HEK293 (cell line): Measurements from ENCODE around the gene TOP3B.
A peak's percentile ranks its signal among the peaks of the same experiment; 100 is the strongest.

Experiments used
- CTCF ChIA-PET: fragments of 350-600 bp; formaldehyde crosslinking; extraction: SDS; loops from one replicate; lab custom pipeline; 2021; ENCODE audit warnings: antibody characterized with exemption; lab: Yijun Ruan, JAX
- POLR2A ChIA-PET: fragments of 300-600 bp; formaldehyde crosslinking; extraction: SDS; loops from one replicate; lab custom pipeline; 2020; ENCODE audit warnings: antibody characterized with exemption, inconsistent platforms; lab: Yijun Ruan, JAX
- H3K27ac ChIP-seq: fragments of 200-500 bp; sonication (Bioruptor generic); 2 replicates; pipeline ENCODE4 v1.5.1; 2014; ENCODE audit warnings: low read depth, low read length, control low read depth, inconsistent platforms; ENCODE audit errors: extremely low read depth
- H3K36me3 ChIP-seq, 2 experiments: fragments of 200-500 bp in 1 of 2; sonication (Bioruptor generic) in 1 of 2; 1 replicate in 1 of 2; 2 replicates in 1 of 2; pipeline ENCODE4 v1.5.1; 2014 to 2017; ENCODE audit warnings: inconsistent platforms in 2 of 2, low read length in 2 of 2; ENCODE audit not compliant: control insufficient read depth in 2 of 2, insufficient read depth in 1 of 2
- H3K4me1 ChIP-seq: fragments of 200-500 bp; sonication (Bioruptor generic); 2 replicates; pipeline ENCODE4 v1.5.1; 2014; ENCODE audit warnings: mild to moderate bottlenecking, low read length, inconsistent platforms; ENCODE audit not compliant: control insufficient read depth, insufficient read depth
- H3K4me3 ChIP-seq: 2 replicates; pipeline ENCODE4 v1.5.1; 2011; ENCODE audit warnings: low read depth, mild to moderate bottlenecking, control low read depth, low read length, moderate library complexity
- H3K9me3 ChIP-seq: fragments of 200-500 bp; sonication (Bioruptor generic); 2 replicates; pipeline ENCODE4 v1.5.1; 2014; ENCODE audit warnings: low read depth, low read length, inconsistent platforms; ENCODE audit not compliant: control insufficient read depth, insufficient read depth
- GLI2 ChIP-seq: fragments of 450-650 bp; formaldehyde crosslinking; IDR thresholded peaks from 2 replicates; pipeline ENCODE4; 2017; ENCODE audit warnings: missing biosample characterization, missing genetic modification characterization, low read depth, borderline replicate concordance
- MEIS1 ChIP-seq: sonication (generic); formaldehyde crosslinking; IDR thresholded peaks from 2 replicates; pipeline ENCODE4 v1.8.1; 2022; ENCODE audit warnings: missing genetic modification reagents, mild to moderate bottlenecking, borderline replicate concordance
- PRDM10 ChIP-seq: fragments of 450-650 bp; formaldehyde crosslinking; IDR thresholded peaks from 2 replicates; pipeline ENCODE4 v1.5.1; 2016; ENCODE audit warnings: missing biosample characterization, missing genetic modification characterization
- SALL2 ChIP-seq: fragments of 450-650 bp; formaldehyde crosslinking; IDR thresholded peaks from 2 replicates; pipeline ENCODE4 v1.5.0; 2017; ENCODE audit warnings: missing biosample characterization, mild to moderate bottlenecking, missing genetic modification characterization, borderline replicate concordance
- TCF7L2 ChIP-seq: IDR thresholded peaks from 2 replicates; pipeline ENCODE4 v1.6.1; 2011; ENCODE audit warnings: low read depth, mild to moderate bottlenecking, inconsistent platforms, low read length, moderate library complexity, borderline replicate concordance
- ZBTB44 ChIP-seq: fragments of 450-650 bp; IDR thresholded peaks from 2 replicates; pipeline ENCODE4 v1.5.1; 2018; ENCODE audit warnings: missing biosample characterization, mild to moderate bottlenecking, missing genetic modification characterization
- ZIC2 ChIP-seq: fragments of 450-650 bp; formaldehyde crosslinking; IDR thresholded peaks from 2 replicates; pipeline ENCODE4 v1.5.1; 2016; ENCODE audit warnings: missing biosample characterization, missing genetic modification characterization
- ZNF2 ChIP-seq: fragments of 450-650 bp; formaldehyde crosslinking; IDR thresholded peaks from 2 replicates; pipeline ENCODE4 v1.5.1; 2016; ENCODE audit warnings: missing biosample characterization, missing genetic modification characterization
- ZNF202 ChIP-seq: fragments of 450-650 bp; formaldehyde crosslinking; IDR thresholded peaks from 2 replicates; pipeline ENCODE4 v1.5.1; 2016; ENCODE audit warnings: missing biosample characterization, missing genetic modification characterization, borderline replicate concordance
- ZNF354C ChIP-seq: fragments of 450-650 bp; formaldehyde crosslinking; IDR thresholded peaks from 2 replicates; pipeline ENCODE4 v1.5.1; 2016; ENCODE audit warnings: missing biosample characterization, missing genetic modification characterization, low read depth, borderline replicate concordance
- ZNF362 ChIP-seq: fragments of 450-650 bp; formaldehyde crosslinking; IDR thresholded peaks from 2 replicates; pipeline ENCODE4 v1.5.1; 2016; ENCODE audit warnings: missing biosample characterization, missing genetic modification characterization
- ZNF398 ChIP-seq: fragments of 450-650 bp; formaldehyde crosslinking; IDR thresholded peaks from 2 replicates; pipeline ENCODE4 v1.5.1; 2017; ENCODE audit warnings: missing biosample characterization, missing genetic modification characterization
- ZNF433 ChIP-seq: fragments of 450-650 bp; formaldehyde crosslinking; IDR thresholded peaks from 2 replicates; pipeline ENCODE4 v1.5.1; 2016; ENCODE audit warnings: missing biosample characterization, missing genetic modification characterization, low read depth
- ZNF473 ChIP-seq: fragments of 450-650 bp; formaldehyde crosslinking; IDR thresholded peaks from 2 replicates; pipeline ENCODE4 v1.5.1; 2017; ENCODE audit warnings: missing biosample characterization, missing genetic modification characterization
- ZNF501 ChIP-seq: fragments of 450-650 bp; formaldehyde crosslinking; IDR thresholded peaks from 2 replicates; pipeline ENCODE4 v1.5.1; 2016; ENCODE audit warnings: missing biosample characterization, missing genetic modification characterization
- ZNF521 ChIP-seq: fragments of 450-650 bp; formaldehyde crosslinking; IDR thresholded peaks from 2 replicates; pipeline ENCODE4 v1.5.1; 2017; ENCODE audit warnings: missing biosample characterization, mild to moderate bottlenecking, missing genetic modification characterization
- ZNF555 ChIP-seq: fragments of 450-650 bp; formaldehyde crosslinking; conservative IDR thresholded peaks from 2 replicates; pipeline ENCODE4 v1.5.1; 2017; ENCODE audit warnings: missing biosample characterization, mild to moderate bottlenecking, missing genetic modification characterization, inconsistent platforms
- ZNF561 ChIP-seq: fragments of 450-650 bp; IDR thresholded peaks from 2 replicates; pipeline ENCODE4 v1.5.1; 2018; ENCODE audit warnings: missing biosample characterization, missing genetic modification characterization, borderline replicate concordance
- ZNF585B ChIP-seq: fragments of 450-650 bp; formaldehyde crosslinking; IDR thresholded peaks from 2 replicates; pipeline ENCODE4 v1.5.1; 2016; ENCODE audit warnings: missing biosample characterization, missing genetic modification characterization
- ZNF664 ChIP-seq: fragments of 450-650 bp; formaldehyde crosslinking; IDR thresholded peaks from 2 replicates; pipeline ENCODE4 v1.5.1; 2016; ENCODE audit warnings: missing biosample characterization, missing genetic modification characterization
- ZNF76 ChIP-seq: fragments of 450-650 bp; formaldehyde crosslinking; IDR thresholded peaks from 2 replicates; pipeline ENCODE4; 2016; ENCODE audit warnings: low read depth, missing biosample characterization, missing genetic modification characterization, borderline replicate concordance

The TOP3B gene

GRCh38 chr22:21958360-21959273 lies 24.0 kb downstream of the TOP3B start:
- no peak overlapping the region for H3K4me3 ChIP-seq
- no peak overlapping the region for H3K27ac ChIP-seq
- H3K36me3 ChIP-seq, result peaks cover 0 to 60% of the 10 kb centered on the region in 2 experiments; a peak in 1 of 3 replicates
- no peak for TF ChIP-seq ZNF76
- TF ChIP-seq ZIC2, result no peak
- TF ChIP-seq TCF7L2, result no peak
- TF ChIP-seq MEIS1 (CRISPR knock-in tag), result no peak
- TF ChIP-seq SALL2 (tag by site-specific recombination), result no peak
- TF ChIP-seq ZNF585B (tag by site-specific recombination), result no peak
- TF ChIP-seq ZNF561 (tag by site-specific recombination), result no peak
- TF ChIP-seq ZNF473 (tag by site-specific recombination), result no peak
- ChIA-PET POLR2A (interaction anchor here (0.5 kb wide), 1 partner anchor 19 kb away, joined by 4 read pairs; no protein-coding TSS in a partner anchor), CTCF (interaction anchor here (1.0 kb wide), 1 partner anchor 14 kb away, joined by 6 read pairs; no protein-coding TSS in a partner anchor)
- no peaks in the 10 kb centered on the region for H3K4me1 ChIP-seq
- no peaks in the 10 kb centered on the region for H3K9me3 ChIP-seq

GRCh38 chr22:21952586-21953571 lies 29.7 kb downstream of the TOP3B start, which contains the start of gene PPM1F:
Gene PPM1F, minus strand, starts transcription at chr22:21952848. Its CDS starts 6,800 bp downstream, at chr22:21946048.
- ChIA-PET POLR2A (interaction anchor here (0.6 to 1.5 kb wide), 3 partner anchors 15 to 65 kb away, joined by 3 to 6 read pairs (median 6); partner anchors contain the start of gene TOP3B), CTCF (interaction anchor here (0.7 to 8.2 kb wide), 24 partner anchors 12 to 278 kb away, joined by 3 to 120 read pairs (median 4); no protein-coding TSS in a partner anchor)
- TF ChIP-seq ZNF362 (tag by site-specific recombination) (no peak), ZNF398 (tag by site-specific recombination) (peak; percentile 38; the same call in 1 of the 2 replicates), ZNF2 (tag by site-specific recombination) (no peak), ZNF664 (tag by site-specific recombination) (no peak), GLI2 (no peak), ZNF521 (tag by site-specific recombination) (no peak), PRDM10 (tag by site-specific recombination) (peak; percentile 73), ZBTB44 (tag by site-specific recombination) (0 out of 2 replicates have a peak, but pooled peaks have one; percentile 21), ZNF555 (no peak), ZNF354C (tag by site-specific recombination) (no peak), ZNF433 (tag by site-specific recombination) (no peak), ZNF202 (tag by site-specific recombination) (no peak), ZNF501 (tag by site-specific recombination) (no peak), MEIS1 (CRISPR knock-in tag) (no peak)

More at GRCh38 chr22:21952586-21953571, 29.7 kb downstream of the TOP3B start, which contains the start of gene PPM1F:
- peak within 1 kb of the TSS; percentile 64 for H3K4me3 ChIP-seq
- no peak within 1 kb of the TSS for H3K27ac ChIP-seq
- H3K36me3 ChIP-seq, result peaks cover 0 to 3% of the 10 kb centered on the region in 2 experiments; a peak in 1 of 3 replicates
- no peaks in the 10 kb centered on the region for H3K9me3 ChIP-seq
- H3K4me1 ChIP-seq, result no peaks in the 10 kb centered on the region
